HG03442 (cell line): ENCODE data around the gene MFSD6.

Experiments used
- ATAC-seq: cut with Tn5 transposase; IDR thresholded peaks from one replicate; pipeline ENCODE4 v1.9.1; 2021; ENCODE audit warnings: mild to moderate bottlenecking, moderate library complexity; ENCODE audit not compliant: unreplicated experiment

The MFSD6 gene

GRCh38 chr2:190527214-190527613 is 119.1 kb downstream of the MFSD6 start:
- ATAC-seq: no peak

DNA sequence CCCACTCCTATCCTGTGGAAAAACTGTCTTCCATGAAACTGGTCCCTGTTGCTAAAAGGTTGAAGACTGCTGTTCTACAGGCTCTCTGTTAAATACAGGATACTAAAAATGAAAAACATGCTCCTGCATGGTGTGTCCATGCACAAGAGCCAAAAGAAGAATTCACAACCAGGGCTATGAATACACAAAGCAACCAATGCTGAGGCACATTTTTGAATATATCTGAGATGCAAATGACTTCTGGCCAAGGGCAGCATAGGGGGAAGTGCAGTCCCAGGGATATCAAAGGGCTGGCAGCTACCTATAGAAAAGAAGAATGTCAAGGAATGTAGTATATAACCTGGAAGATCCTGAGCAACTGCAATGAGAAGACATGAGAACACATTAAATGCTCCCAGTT is 119.8 kb downstream of the MFSD6 start:
- ATAC-seq: no peak

- ATAC-seq: no peak
Measured at GRCh38 chr2:190528521-190529001, 120.4 kb downstream of the MFSD6 start.

GRCh38 chr2:190529486-190530247 is 121.5 kb downstream of the MFSD6 start:
- ATAC-seq: no peak

DNA sequence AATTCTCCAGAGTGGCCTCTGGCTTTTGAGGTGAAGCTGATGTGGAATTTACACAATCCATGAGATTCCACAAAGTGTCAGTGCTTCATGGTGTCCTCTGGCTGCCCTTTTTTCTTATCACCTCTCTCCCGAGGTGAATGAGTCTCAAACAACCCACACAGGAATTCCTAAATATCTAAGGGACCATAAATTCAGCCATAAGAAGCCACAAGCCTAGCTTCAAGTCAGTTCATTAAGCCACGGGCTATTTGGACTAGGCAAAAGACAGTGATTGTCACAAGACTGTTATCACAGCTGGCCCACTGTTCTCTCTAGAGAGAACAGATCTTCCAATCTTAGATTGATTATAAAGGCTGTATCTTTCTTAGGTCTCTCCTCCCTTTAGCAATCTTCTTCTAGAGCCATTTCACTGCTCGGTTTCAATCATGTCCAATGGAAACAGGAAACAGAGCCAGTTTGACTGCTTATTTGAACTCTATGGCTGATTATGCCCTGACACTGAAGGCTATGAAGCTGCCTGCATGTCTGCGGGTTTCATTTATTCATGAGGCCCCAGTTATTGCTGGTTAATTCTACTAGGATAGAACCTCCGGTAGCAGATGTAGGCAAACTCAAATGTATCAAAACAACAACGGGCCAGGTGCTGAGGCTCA is 122.2 kb downstream of the MFSD6 start:
- ATAC-seq: no peak

DNA sequence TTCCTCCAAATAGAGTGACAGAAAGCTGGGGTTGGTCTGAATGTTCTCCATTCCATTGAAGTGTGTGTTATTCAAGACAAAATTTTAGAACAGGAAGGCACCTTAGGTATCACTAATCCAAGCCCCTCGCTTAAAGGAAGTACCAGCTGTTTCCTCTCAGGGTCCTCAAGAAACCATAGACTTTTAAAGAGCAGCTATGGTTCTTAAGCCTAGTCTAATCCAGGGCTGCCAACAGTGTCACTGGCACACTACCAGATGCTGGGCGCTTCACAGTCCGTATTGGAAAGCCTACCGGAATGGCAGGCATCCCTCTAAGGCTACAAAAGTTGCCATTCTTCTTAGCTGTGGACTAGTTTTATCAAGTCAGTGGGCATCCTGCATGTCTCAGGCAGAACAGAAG is 124.4 kb downstream of the MFSD6 start:
- no peak for ATAC-seq

DNA sequence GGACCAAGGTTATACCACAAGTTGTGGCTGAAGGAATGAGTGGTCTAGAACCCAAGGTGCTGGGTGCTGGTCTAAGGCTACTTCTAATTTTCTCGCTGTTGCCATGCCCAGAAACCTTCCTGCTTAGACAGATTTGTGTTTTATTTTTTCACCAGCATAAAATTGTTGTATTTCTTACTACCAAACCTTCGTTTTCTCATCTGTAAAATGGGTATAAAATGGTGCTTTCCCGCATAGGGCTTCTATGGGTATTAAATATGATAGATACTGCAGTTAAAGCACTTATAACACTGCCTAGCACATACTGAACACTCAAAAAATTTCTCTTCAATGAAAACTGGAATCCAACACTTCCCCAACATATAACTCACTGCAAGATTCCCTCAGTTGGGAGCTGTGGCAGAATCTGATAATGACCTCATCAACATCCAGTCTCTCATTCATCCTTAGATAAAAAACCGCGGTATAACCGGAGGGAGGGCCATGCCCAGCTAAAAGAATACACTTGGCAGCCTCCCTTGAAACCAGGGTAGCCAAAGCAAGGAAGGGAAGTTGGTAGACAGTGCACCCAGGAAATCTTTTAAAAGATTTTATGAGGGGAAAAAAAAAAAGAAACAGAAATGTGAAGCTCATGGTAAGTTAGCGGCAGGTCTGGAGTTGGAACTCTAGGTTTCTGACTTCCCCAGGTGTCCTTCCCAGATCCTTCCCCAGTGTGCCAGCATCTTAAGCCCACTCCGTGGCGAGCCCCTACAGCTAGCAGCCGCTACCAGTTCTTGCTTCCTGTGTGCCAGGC is 125.2 kb downstream of the MFSD6 start:
- ATAC-seq: no peak

DNA sequence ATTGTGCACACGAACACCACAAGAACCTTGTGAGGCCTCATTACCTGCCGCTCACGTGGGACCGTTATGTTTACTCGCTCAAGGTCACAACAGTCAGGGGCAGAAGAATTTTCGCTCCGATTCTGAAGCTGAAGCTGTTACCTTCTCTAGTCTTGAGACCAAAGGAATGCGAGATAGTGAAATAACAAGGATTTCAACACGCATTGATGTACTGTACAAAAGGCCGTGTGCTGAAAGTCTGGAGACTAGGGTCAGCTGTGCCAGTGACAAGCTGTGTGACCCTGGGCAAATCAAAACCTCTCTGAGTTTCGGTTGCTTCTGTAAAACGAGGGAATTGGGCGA is 125.8 kb downstream of the MFSD6 start:
- peak; percentile 14 for ATAC-seq

DNA sequence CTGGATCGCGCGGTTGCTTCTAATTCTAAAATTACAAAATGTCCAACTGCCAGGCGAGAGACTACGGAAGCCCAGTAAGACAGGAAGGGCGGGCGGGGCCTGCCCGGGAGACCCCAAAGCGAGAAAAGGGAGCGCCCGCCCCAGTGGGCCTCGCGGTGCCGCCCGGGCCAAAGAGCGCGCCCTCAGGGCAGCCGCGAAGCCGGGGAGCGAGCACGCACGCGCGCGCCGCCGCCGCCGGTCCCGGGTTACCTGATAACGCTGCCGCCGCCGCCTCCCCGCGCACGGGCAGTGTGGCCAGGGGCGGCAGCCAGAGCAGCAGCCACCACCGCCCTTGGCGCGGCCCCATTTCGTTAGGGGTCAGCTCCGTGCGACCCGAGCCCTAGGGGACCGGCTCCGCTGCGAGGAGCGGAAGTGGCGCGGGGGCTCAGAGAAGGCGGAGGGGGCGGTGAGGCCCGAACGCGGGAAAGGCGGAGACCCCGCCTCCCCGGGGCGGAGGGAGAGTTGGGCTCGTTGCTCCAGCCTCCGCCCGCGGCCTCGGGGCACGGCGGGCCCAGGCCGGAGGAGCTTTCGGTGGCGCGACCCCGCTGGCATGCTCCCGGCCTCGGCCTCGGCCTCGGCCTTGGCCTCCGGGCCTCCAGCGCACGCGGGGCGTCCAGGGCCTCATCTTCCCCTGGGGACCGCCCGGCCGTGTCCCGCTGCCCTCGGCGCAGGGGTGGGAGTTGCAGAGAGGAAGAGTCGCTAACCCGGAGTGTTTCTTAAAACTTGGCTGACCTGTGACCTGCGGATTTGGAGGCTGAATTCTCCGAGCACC is 126.4 kb downstream of the MFSD6 start, which contains the start of gene NEMP2:
NEMP2 (minus strand) TSS at position 413 of the 811 bp plus-strand sequence; CDS start at position 346, 67 bp downstream.
- ATAC-seq: peak; percentile 70

- no peak for ATAC-seq
Measured at GRCh38 chr2:190535121-190535439, 126.9 kb downstream of the MFSD6 start.

DNA sequence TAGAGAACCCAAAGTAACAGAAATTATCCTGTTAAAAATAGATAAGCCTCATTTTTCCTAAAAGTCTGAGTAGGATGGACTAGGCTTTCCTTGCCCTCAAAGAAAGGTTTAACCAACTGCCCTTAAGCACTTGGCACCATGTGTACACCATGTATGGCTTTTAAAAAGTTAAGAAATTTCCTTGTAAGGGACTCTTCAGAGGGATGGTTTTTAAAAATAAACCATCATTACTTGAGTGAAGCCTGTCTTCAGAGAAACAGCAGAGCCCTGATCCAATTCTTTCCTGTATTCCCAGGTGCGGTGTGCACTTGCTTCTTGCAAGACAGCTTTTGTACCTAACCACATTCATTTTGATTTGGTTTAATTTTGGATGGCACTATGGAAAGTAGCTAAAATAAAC is 127.4 kb downstream of the MFSD6 start:
- no peak for ATAC-seq

GRCh38 chr2:190537765-190538164 is 129.6 kb downstream of the MFSD6 start:
- ATAC-seq: no peak

GRCh38 chr2:190538201-190538600 is 130.0 kb downstream of the MFSD6 start:
- no peak for ATAC-seq

DNA sequence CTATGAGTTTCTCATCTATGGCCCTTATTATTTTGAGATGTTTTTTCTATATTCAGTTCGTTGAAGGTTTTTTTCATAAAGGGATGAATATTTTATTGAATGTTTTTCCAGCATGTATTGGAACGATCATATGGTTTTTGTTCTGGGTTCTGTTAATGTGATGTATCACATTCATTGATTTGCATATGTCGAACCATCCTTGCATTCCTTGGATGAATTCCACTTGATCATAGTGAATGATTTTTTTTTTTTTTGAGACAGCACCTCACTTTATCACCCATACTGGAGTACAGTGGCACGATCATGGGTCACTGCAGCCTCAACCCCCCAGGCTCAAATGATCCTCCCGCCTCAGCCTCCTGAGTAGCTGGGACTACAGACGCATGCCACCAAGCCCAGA is 131.9 kb downstream of the MFSD6 start:
- no peak for ATAC-seq

DNA sequence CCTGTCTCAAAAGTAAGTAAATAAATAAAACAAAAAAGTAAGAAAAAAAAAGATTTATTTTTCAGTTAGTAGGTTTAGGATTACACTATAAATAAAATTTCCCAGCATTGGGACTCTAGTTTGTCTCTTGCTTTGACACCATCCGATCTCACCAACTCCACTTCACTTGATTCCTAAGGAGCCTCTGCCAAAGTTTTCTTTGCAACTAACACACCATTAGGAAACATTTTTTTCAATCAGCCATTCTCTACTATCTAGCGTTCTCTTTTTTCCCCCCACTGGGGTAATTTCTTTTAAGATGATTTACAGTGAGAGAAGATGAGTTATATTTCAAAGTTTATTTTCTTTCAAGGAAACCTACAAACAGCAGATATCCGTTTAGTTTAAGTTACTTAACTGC is 136.9 kb downstream of the MFSD6 start:
- no peak for ATAC-seq

- ATAC-seq: no peak
Measured at GRCh38 chr2:190545555-190546385, 137.6 kb downstream of the MFSD6 start.

DNA sequence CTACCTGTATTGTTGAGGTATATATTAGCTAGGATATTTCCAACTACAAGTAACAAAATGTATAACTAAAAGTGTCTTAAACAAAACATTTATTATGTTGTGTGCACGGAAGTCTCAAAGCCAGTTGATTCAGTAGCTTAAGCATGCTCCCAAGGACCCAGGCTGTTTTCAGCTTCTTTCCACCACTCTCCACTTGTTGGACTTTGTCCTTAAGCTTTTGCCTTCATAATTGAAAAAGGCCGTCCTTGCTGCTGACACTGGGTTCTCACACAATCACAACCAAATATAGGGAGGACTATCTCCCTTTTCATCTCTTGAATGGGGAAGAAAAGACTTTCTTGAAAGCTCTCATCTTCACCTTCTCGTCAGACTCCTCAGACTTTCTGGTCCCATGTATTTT is 138.6 kb downstream of the MFSD6 start:
- no peak for ATAC-seq

DNA sequence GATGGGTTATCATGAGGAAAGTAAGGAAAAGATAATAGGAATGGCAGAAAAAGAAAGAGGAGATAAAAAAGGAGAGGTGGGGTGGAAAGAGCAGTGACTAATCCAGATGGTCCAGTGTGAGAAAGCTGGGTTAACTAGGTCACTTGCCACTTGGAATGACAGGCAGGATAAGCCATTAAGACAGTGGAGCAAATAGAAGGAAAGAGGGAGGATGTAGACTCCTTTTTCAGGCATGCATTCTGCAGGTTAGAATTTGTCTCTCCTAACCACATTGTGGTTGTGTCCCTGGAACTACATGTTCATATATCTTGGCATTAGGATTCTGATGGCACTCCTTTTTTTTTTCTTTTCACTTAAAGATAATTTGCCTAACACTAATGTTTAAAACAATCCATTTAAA is 139.7 kb downstream of the MFSD6 start:
- no peak for ATAC-seq

- ATAC-seq: no peak
Measured at GRCh38 chr2:190550137-190550536, 142.0 kb downstream of the MFSD6 start.
